ENCODE results near the gene CDHR5. TPM values are rescaled to one million over a fixed set of nuclear protein-coding genes. Genes with fewer than 3 reads are reported as not detected.

Gene CDHR5
- total RNA-seq, 1 donor from 2014 or later: not detected

DNA sequence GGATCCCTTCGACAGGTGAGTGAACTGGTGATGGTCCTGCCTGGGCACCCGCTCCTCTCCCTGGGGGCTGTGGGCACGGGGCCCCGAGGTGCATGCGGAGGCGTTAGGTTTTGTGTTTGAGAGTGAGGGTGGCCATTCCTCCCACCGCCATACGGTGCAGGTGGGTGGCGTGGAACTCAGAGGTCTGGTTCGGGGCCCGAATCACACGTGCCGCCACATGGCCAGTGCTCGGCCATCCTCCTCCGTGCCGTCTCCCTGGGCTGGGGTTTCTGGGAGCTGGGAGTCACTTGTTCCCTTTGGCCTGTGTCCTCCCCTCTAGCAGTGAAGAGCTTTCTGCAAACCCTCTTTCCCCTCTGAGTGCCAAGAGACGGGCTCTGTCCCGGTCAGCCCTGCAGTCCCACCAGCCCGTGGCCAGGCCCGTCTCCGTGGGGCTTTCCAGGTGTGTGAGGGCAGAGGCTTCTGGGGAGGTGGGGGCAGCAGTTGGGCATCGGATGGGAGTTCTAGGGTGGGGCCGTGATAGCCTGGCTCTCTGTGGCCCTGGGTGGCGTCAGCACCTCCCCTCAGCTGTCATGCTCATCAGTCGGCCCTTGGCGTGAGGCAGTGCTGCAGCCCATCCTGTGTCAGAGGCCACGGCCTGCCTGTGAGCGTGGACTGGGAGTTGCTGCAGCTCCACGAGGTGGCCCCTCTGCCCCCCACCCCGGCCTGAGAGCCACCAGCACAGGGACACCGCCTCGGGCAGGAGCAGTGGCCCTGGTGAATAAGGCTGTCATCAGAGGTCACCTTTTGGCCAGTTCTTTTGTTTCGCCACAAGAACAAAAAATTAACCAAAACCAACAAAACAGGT, 19.2 kb downstream of the CDHR5 start:
- peaks cover 32% of the 10 kb centered on the region for H3K36me3 Mint-ChIP-seq (ENCODE audit: unreplicated experiment)
- H3K27ac Mint-ChIP-seq (ENCODE audit: unreplicated experiment): no peak overlapping the region
- no peaks in the 10 kb centered on the region for H3K4me1 Mint-ChIP-seq (ENCODE audit: unreplicated experiment)
- no peak overlapping the region for H3K4me3 Mint-ChIP-seq (ENCODE audit: unreplicated experiment)
- TF ChIP-seq, protein P1, sequence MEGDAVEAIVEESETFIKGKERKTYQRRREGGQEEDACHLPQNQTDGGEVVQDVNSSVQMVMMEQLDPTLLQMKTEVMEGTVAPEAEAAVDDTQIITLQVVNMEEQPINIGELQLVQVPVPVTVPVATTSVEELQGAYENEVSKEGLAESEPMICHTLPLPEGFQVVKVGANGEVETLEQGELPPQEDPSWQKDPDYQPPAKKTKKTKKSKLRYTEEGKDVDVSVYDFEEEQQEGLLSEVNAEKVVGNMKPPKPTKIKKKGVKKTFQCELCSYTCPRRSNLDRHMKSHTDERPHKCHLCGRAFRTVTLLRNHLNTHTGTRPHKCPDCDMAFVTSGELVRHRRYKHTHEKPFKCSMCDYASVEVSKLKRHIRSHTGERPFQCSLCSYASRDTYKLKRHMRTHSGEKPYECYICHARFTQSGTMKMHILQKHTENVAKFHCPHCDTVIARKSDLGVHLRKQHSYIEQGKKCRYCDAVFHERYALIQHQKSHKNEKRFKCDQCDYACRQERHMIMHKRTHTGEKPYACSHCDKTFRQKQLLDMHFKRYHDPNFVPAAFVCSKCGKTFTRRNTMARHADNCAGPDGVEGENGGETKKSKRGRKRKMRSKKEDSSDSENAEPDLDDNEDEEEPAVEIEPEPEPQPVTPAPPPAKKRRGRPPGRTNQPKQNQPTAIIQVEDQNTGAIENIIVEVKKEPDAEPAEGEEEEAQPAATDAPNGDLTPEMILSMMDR (IDR thresholded peaks at IDR 0.05): no peak
- H3K27me3 Mint-ChIP-seq (ENCODE audit: unreplicated experiment): no peaks in the 10 kb centered on the region
- H3K9me3 Mint-ChIP-seq (ENCODE audit: unreplicated experiment): no peaks in the 10 kb centered on the region
- DNase-seq (ENCODE audit: extremely low spot score, unreplicated experiment): no peak

DNA sequence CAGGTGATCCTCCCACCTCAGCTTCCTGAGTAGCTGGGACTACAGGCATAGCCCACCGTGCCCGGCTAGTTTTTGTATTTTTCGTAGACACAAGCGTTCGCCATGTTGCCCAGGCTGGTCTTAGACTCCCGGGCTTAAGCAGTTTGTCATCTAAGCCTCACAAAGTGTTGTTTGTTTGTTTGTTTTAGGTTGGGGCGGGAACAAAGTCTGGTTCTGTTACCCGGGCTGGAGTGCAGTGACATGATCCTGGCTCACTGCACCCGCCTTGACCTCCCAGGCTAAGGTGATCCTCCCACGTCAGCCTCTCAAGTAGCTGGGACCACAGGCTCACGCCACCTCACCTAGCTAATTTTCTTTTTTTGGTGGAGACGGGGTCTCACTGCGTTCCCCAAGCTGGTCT, 21.6 kb downstream of the CDHR5 start:
- Mint-ChIP-seq H3K4me1 (ENCODE audit: unreplicated experiment) (no peaks in the 10 kb centered on the region), H3K27ac (ENCODE audit: unreplicated experiment) (no peak overlapping the region), H3K27me3 (ENCODE audit: unreplicated experiment) (no peaks in the 10 kb centered on the region), H3K4me3 (ENCODE audit: unreplicated experiment) (no peak overlapping the region), H3K36me3 (ENCODE audit: unreplicated experiment) (peaks cover 36% of the 10 kb centered on the region), H3K9me3 (ENCODE audit: unreplicated experiment) (no peaks in the 10 kb centered on the region)
- no peak for DNase-seq (ENCODE audit: extremely low spot score, unreplicated experiment)
- TF ChIP-seq, protein P1 (IDR thresholded peaks at IDR 0.05): no peak

DNA sequence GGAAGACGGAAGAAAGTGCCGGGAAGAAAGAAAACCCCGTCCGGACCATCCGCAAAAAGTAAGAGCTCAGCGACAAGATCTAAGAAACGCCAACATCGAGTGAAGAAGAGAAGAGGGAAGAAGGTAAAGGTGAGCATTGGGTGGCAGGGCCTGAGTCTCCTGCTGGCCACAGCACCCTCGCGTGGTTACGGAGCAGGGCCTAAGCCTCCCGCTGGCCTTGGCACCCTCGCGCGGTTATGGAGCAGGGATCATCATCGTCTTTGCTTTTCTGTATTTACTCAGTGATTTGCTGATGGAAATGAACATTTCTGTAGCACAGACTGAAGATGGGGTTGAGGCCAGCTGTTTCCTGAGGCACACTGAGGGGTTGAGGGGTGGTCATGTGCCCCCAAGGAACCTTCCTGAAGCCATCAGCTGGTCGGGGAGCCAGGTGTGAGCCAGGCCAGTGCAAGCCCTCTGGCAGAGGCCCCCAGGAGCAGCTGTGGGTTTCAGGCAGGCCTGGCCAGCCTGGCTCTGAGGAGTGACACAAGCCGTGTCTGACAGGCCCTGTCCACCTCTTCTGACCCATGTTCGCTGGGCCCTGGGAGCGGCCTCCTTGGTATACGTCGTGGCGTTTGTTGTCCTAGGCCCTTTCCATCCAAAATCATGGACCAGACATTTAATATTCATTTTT, 23.0 kb downstream of the CDHR5 start:
- Mint-ChIP-seq H3K4me3 (ENCODE audit: unreplicated experiment) (no peak overlapping the region), H3K36me3 (ENCODE audit: unreplicated experiment) (peaks cover 38% of the 10 kb centered on the region), H3K9me3 (ENCODE audit: unreplicated experiment) (no peaks in the 10 kb centered on the region), H3K27ac (ENCODE audit: unreplicated experiment) (no peak overlapping the region), H3K4me1 (ENCODE audit: unreplicated experiment) (no peaks in the 10 kb centered on the region), H3K27me3 (ENCODE audit: unreplicated experiment) (no peaks in the 10 kb centered on the region)
- TF ChIP-seq, protein P1 (IDR thresholded peaks at IDR 0.05): no peak
- no peak for DNase-seq (ENCODE audit: extremely low spot score, unreplicated experiment)

DNA sequence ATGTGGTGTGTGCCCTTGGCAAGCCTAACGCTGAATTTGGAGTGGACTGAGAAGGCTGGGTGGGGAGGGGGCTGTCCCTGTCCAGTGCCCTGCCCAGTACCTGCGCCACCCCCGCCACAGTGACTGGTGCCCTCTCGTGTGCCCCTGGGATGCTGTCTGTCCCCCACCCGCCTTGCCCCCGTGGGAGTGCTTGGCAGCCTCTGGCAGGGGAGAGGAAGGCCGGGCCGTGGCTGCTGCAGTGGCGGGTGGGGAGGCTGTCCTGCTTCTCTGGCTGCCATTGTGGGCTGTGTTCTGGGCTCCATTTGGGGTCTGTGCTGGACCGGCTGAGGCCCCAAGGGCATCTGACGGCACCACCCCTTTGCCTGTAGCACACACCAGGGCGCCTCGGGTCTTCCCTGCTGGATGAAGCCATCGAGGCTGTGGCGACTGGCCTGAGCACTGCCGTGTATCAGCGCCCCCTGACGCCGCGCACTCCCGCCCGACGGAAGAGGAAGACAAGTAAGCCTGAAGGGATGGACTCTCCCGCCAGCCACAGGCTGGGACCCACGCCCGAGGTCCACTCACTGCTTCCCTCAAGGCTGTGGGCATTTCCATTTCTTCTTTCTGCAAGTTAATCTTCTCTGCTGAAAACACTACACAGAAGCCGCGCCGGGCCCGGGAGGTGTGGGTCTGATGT, 26.6 kb downstream of the CDHR5 start:
- Mint-ChIP-seq H3K27me3 (ENCODE audit: unreplicated experiment) (no peaks in the 10 kb centered on the region), H3K27ac (ENCODE audit: unreplicated experiment) (no peak overlapping the region), H3K36me3 (ENCODE audit: unreplicated experiment) (peaks cover 35% of the 10 kb centered on the region), H3K9me3 (ENCODE audit: unreplicated experiment) (no peaks in the 10 kb centered on the region), H3K4me3 (ENCODE audit: unreplicated experiment) (no peak overlapping the region), H3K4me1 (ENCODE audit: unreplicated experiment) (no peaks in the 10 kb centered on the region)
- TF ChIP-seq, protein P1 (IDR thresholded peaks at IDR 0.05): no peak
- no peak for DNase-seq (ENCODE audit: extremely low spot score, unreplicated experiment)

Data from osteocyte (in vitro differentiated cells).